Medulla oblongata (tissue), 1 donor: ENCODE measurements around the gene HNRNPL.
A peak's percentile ranks its signal among the peaks of the same experiment; 100 is the strongest.
"Not testable (repeated sequence)": the region's sequence is repeated elsewhere in the genome, so short reads cannot be mapped to it uniquely, and the experiment has no call there.

Source experiments
- DNase-seq: peaks from one replicate; pipeline ENCODE4 v3.0.0-alpha.2; 2015; ENCODE audit errors: extremely low spot score

HNRNPL gene

GRCh38 chr19:38869836-38870607, 20.2 kb upstream of the HNRNPL start:
- DNase-seq = peak; percentile 62

- no peak for DNase-seq
Measured at GRCh38 chr19:38869160-38869835, 19.5 kb upstream of the HNRNPL start.

- no peak for DNase-seq
Measured at GRCh38 chr19:38868551-38868950, 18.8 kb upstream of the HNRNPL start.

- DNase-seq = no peak
Measured at GRCh38 chr19:38867171-38867780, 17.5 kb upstream of the HNRNPL start.

GRCh38 chr19:38862321-38863059, 12.7 kb upstream of the HNRNPL start:
- DNase-seq = no peak

GRCh38 chr19:38861368-38861767, 11.6 kb upstream of the HNRNPL start:
- no peak for DNase-seq

- not testable (repeated sequence) for DNase-seq
Measured at GRCh38 chr19:38859631-38860204, 9.9 kb upstream of the HNRNPL start.

- DNase-seq = no peak
Measured at GRCh38 chr19:38856813-38857212, 7.0 kb upstream of the HNRNPL start.

- not testable (repeated sequence) for DNase-seq
Measured at GRCh38 chr19:38855751-38856150, 6.0 kb upstream of the HNRNPL start.

GRCh38 chr19:38854961-38855360, 5.2 kb upstream of the HNRNPL start:
- DNase-seq = not testable (repeated sequence)

- DNase-seq = no peak
Measured at GRCh38 chr19:38853214-38853613, 3.4 kb upstream of the HNRNPL start.

GRCh38 chr19:38852231-38853044, 2.7 kb upstream of the HNRNPL start:
- DNase-seq = peak; percentile 45

- DNase-seq = peak; percentile 96
Measured at GRCh38 chr19:38851622-38852230, 1.9 kb upstream of the HNRNPL start.

- DNase-seq = peak; percentile 41
Measured at GRCh38 chr19:38850976-38851621, 1.3 kb upstream of the HNRNPL start.

- no peak for DNase-seq
Measured at GRCh38 chr19:38850436-38850975, 720 bp upstream of the HNRNPL start.

- peak; percentile 95 for DNase-seq
Measured at GRCh38 chr19:38849147-38849859, 483 bp downstream of the HNRNPL start.

GRCh38 chr19:38848299-38849146, 1.3 kb downstream of the HNRNPL start:
- DNase-seq = peak; percentile 15

- no peak for DNase-seq
Measured at GRCh38 chr19:38846097-38846496, 3.7 kb downstream of the HNRNPL start.
